Progenitor cell of endocrine pancreas (in vitro differentiated cells): Measurements from ENCODE around the gene DDX60. TPM values are rescaled to one million over a fixed set of nuclear protein-coding genes. Genes with fewer than 3 reads are reported as not detected.

Experiments used
- DNase-seq: peaks from one replicate; pipeline ENCODE4 v3.0.0; 2021; ENCODE audit warnings: low spot score; ENCODE audit not compliant: unreplicated experiment
- H3K27ac Mint-ChIP-seq: 2 replicates; pipeline ENCODE4 v1.8.0; 2021; ENCODE audit warnings: mild to moderate bottlenecking, moderate library complexity, mixed read lengths
- H3K27me3 Mint-ChIP-seq: 2 replicates; pipeline ENCODE4 v1.8.0; 2021; ENCODE audit warnings: mixed read lengths
- H3K36me3 Mint-ChIP-seq: 2 replicates; pipeline ENCODE4 v1.8.0; 2022; ENCODE audit warnings: mixed read lengths; ENCODE audit not compliant: insufficient read depth
- H3K4me1 Mint-ChIP-seq: 2 replicates; pipeline ENCODE4 v1.8.0; 2021; ENCODE audit warnings: low read depth, mixed read lengths
- H3K4me3 Mint-ChIP-seq: 2 replicates; pipeline ENCODE4 v1.8.0; 2021; ENCODE audit warnings: low read depth, mild to moderate bottlenecking, moderate library complexity, mixed read lengths
- H3K9me3 Mint-ChIP-seq: 2 replicates; pipeline ENCODE4 v1.8.0; 2021; ENCODE audit warnings: low read depth, mixed read lengths
- total RNA-seq: library from RNA; stranded (reverse); gene quantifications from 2 replicates; pipeline ENCODE4 v1.2.1, GENCODE V29; 2021
- TF ChIP-seq, protein P1 (sequence below): fragments of 200-600 bp; sonication (generic); IDR thresholded peaks from one replicate; pipeline ENCODE4 v1.5.0; 2021; ENCODE audit warnings: antibody characterized with exemption, mild to moderate bottlenecking; ENCODE audit not compliant: unreplicated experiment

DDX60 gene
- total RNA-seq, 1 donor from 2014 or later: 0.74 TPM

DNA sequence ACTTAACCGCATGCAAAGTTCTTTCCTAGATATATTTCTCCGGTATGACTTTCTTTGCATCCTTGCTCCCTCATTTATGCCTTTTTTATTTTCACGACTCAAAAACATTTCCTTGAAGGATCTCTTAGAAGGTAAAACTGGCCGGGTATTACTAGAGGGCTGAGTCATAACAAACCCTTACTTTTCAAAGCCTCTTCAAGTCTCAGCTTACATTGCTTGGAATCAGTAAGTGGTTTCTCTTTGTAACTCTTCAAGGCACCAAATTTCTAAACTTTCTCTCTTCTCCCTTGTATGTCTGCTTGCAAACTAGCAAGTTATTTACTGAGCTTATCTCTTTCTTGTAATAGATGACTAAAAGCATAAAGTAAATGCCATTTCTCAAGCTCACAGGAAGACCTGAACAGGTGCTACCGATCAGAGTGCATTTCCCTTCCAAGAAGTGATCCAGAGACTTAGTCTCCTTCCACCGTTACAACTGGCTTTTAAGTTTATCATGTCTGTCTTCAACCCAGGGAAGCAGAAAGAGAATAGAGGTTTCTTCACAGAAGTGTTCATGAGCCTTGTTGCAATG, 150.8 kb downstream of the DDX60 start:
- TF ChIP-seq, protein P1, sequence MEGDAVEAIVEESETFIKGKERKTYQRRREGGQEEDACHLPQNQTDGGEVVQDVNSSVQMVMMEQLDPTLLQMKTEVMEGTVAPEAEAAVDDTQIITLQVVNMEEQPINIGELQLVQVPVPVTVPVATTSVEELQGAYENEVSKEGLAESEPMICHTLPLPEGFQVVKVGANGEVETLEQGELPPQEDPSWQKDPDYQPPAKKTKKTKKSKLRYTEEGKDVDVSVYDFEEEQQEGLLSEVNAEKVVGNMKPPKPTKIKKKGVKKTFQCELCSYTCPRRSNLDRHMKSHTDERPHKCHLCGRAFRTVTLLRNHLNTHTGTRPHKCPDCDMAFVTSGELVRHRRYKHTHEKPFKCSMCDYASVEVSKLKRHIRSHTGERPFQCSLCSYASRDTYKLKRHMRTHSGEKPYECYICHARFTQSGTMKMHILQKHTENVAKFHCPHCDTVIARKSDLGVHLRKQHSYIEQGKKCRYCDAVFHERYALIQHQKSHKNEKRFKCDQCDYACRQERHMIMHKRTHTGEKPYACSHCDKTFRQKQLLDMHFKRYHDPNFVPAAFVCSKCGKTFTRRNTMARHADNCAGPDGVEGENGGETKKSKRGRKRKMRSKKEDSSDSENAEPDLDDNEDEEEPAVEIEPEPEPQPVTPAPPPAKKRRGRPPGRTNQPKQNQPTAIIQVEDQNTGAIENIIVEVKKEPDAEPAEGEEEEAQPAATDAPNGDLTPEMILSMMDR: no peak
- Mint-ChIP-seq H3K9me3 (no peaks in the 10 kb centered on the region), H3K4me1 (peaks cover 12% of the 10 kb centered on the region), H3K27ac (no peak overlapping the region), H3K36me3 (no peaks in the 10 kb centered on the region), H3K27me3 (no peaks in the 10 kb centered on the region), H3K4me3 (no peak overlapping the region)
- no peak for DNase-seq

Other genes with a start within 250 kb of the DDX60 start
- gene ANXA10, start 226.2 kb downstream of the DDX60 start, total RNA-seq: not detected in 2 replicates
- 1.1 and 1.2 TPM in 2 replicates for gene DDX60L, start 161.7 kb upstream of the DDX60 start, total RNA-seq
- gene PALLD, start 178.3 kb upstream of the DDX60 start, total RNA-seq: 43.2 and 46.5 TPM in 2 replicates